Ovary (tissue), 9 donors: Measurements from ENCODE around the gene ACO1. TPM values are rescaled to one million over a fixed set of nuclear protein-coding genes. Genes with fewer than 3 reads are reported as not detected.

Experiments
- DNase-seq, 5 donors: peaks; one replicate each; pipeline ENCODE4 v3.0.0-alpha.2; 2019 to 2020
- H3K27ac ChIP-seq, 2 donors: fragments of 200-600 bp; one replicate each; pipeline versions ENCODE4 v1.5.1 to v1.8.0; 2019 to 2022
- H3K27me3 ChIP-seq: fragments of 200-600 bp; one replicate; pipeline ENCODE4 v1.8.0; 2022
- H3K36me3 ChIP-seq: fragments of 200-600 bp; sonication (generic); one replicate; pipeline ENCODE4 v1.5.1; 2019
- H3K4me1 ChIP-seq: one replicate; pipeline ENCODE4 v1.8.1; 2013; ENCODE audit warnings: mild to moderate bottlenecking, moderate library complexity; ENCODE audit not compliant: insufficient read depth
- H3K4me3 ChIP-seq: fragments of 200-600 bp; sonication (generic); one replicate; pipeline ENCODE4 v1.5.1; 2017
- H3K9me3 ChIP-seq, 2 donors: fragments of 200-600 bp in 1 of 2; sonication (generic) in 1 of 2; one replicate each; pipeline versions ENCODE4 v1.5.1 to v1.8.1; 2013 to 2019; ENCODE audit warnings: mild to moderate bottlenecking in 1 of 2, moderate library complexity in 1 of 2
- EP300 ChIP-seq: sonication (generic); formaldehyde crosslinking; IDR thresholded peaks from one replicate; pipeline ENCODE4 v1.6.1; 2017; ENCODE audit warnings: antibody characterized with exemption
- POLR2A ChIP-seq: fragments of 450-650 bp; IDR thresholded peaks from one replicate; pipeline ENCODE4 v1.6.1; 2017; ENCODE audit warnings: antibody characterized with exemption, mild to moderate bottlenecking, moderate library complexity
- WGBS, 3 donors: extraction: QIAGEN DNeasy Blood & Tissue Kit in 1 of 3; methylation state at CpG; one replicate each; pipeline versions ENCODE4 v1.1.5 to v1.1.7; 2013 to 2017; 5-methylcytosine and 5-hydroxymethylcytosine counted together
- intact Hi-C, 4 donors: fragments of 100-400 bp; cut with DNase I; formaldehyde crosslinking; loops; one replicate each; pipeline versions ENCODE4 v1.11.0 to v1.15.1; 2022 to 2023
- polyA plus RNA-seq, 2 donors: library from polyadenylated mRNA; stranded (reverse); fragments of 200-250 nt in 1 of 2; fragments of 350-450 nt in 1 of 2; fragmentation: Illumina TruSeq in 1 of 2; extraction: RNeasy Lipid Tissue Mini Kit (QIAGEN cat#74804) in 1 of 2; gene quantifications; one replicate each; pipeline ENCODE4 v1.2.3, GENCODE V29; 2013 to 2014
- total RNA-seq, 7 donors: library from RNA; depleted of rRNA in 2 of 7; stranded (reverse); fragments of >200 nt in 2 of 7; fragmentation: NEBNext Ultra II Directional in 3 of 7; extraction: Animal tissue kit (Norgen Biotek cat#: 25700) in 3 of 7; gene quantifications; one replicate each; pipeline versions ENCODE4 v1.1.0 to v1.2.4, GENCODE V29; 2016 to 2023
- TF ChIP-seq, protein P1 (sequence below), 3 donors: fragments of 450-650 bp in 2 of 3; fragments of 200-600 bp in 1 of 3; IDR thresholded peaks; one replicate each; pipeline versions ENCODE4 v1.5.1 to v1.8.0; 2016 to 2022; ENCODE audit warnings: antibody characterized with exemption in 3 of 3, mild to moderate bottlenecking in 1 of 3
- donor health status: DM: no; HTN: no; CAD: no; lungs with moderate emphysema.
- donor health status: DM: no; HTN: no; CAD: no.
- donor health status: Bipolar disorder and iron deficiency.
- donor health status: DM: yes; HTN: yes; CAD: no.
- donor health status: DM: no; HTN: no; CAD: no.
- donor health status: DM: yes; HTN: yes; CAD: no.

ACO1 gene
- total and polyA plus RNA-seq, 9 donors = 15.6 to 111 (median 30.5) TPM

DNA sequence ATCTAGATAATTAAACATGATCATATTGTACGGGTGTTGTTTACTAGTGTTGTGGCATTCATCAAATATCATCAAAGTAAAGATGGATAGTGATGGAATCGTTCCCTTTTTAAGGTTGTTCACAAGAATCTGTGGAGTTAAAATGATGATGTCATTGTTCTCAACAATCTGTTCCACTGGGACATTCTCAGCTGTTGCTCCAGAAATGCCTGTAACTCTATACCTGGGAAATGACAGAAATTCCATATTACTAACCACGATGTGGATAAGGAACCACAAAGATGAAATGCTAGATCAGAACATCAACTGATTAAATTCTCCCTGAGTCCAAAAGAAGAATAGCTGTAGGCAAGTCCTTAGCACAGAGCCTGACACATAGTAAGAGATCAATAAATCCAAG, 103.5 kb downstream of the ACO1 start:
- H3K4me1 ChIP-seq = peaks cover 2% of the 10 kb centered on the region
- no peak overlapping the region for H3K4me3 ChIP-seq
- intact Hi-C loops = no loop called here
- TF ChIP-seq, protein P1, sequence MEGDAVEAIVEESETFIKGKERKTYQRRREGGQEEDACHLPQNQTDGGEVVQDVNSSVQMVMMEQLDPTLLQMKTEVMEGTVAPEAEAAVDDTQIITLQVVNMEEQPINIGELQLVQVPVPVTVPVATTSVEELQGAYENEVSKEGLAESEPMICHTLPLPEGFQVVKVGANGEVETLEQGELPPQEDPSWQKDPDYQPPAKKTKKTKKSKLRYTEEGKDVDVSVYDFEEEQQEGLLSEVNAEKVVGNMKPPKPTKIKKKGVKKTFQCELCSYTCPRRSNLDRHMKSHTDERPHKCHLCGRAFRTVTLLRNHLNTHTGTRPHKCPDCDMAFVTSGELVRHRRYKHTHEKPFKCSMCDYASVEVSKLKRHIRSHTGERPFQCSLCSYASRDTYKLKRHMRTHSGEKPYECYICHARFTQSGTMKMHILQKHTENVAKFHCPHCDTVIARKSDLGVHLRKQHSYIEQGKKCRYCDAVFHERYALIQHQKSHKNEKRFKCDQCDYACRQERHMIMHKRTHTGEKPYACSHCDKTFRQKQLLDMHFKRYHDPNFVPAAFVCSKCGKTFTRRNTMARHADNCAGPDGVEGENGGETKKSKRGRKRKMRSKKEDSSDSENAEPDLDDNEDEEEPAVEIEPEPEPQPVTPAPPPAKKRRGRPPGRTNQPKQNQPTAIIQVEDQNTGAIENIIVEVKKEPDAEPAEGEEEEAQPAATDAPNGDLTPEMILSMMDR (IDR thresholded peaks at IDR 0.05) = no peak
- TF ChIP-seq EP300 = no peak
- TF ChIP-seq POLR2A = no peak
- H3K27me3 ChIP-seq = no peaks in the 10 kb centered on the region
- no peaks in the 10 kb centered on the region for H3K9me3 ChIP-seq
- no peaks in the 10 kb centered on the region for H3K36me3 ChIP-seq
- no peak for DNase-seq
- WGBS, 3 donors = 82 to 91% (median 89%) methylated on average over 3 of the region's 3 CpGs
- no peak overlapping the region for H3K27ac ChIP-seq

DNA sequence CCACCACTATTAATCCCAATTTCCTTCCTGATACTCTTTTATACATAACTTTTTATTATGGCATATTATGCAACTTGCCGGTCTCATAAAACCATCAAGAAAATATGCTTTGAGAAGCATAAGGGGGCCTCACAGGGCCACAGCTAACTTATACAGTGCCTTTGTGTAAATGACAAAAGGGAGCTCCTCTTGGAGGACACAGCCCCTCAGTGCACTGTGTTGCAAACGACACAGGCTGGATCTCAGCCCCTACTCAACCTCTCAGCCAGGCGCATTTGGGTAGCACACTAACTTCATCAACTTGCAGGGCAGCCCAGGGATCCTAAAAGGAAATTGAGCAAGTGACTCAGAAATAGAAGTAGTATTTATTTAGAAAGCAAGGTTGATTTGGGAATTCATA, 106.2 kb downstream of the ACO1 start:
- Histone ChIP-seq H3K4me3 (no peak overlapping the region), H3K36me3 (no peaks in the 10 kb centered on the region), H3K27ac (no peak overlapping the region), H3K27me3 (no peaks in the 10 kb centered on the region), H3K9me3 (no peaks in the 10 kb centered on the region), H3K4me1 (peaks cover 2% of the 10 kb centered on the region)
- TF ChIP-seq, protein P1 (IDR thresholded peaks at IDR 0.05) = no peak
- no peak for TF ChIP-seq POLR2A
- no peak for TF ChIP-seq EP300
- no peak for DNase-seq
- intact Hi-C loops = no loop called here
- WGBS, 3 donors = 75 to 84% (median 83%) methylated on average over 3 of the region's 3 CpGs

DNA sequence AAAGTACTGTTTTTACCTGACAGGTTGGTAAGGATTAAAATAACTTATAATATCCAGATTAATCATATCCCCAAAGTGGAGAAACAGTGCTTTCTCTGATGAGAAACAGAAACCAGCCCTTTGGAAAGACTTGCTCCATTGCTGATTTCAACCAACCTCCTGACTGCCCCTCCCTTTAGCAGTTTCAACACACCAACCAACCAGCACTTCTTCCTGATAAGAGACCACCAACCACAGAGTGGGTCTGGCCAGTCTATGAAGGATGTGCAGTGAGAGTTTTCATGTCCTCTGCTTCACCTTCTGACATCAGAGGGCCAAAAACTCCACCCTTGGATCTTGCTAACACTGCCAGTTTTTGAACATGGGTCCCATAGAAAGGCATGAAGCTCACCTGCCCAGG, 113.5 kb downstream of the ACO1 start:
- H3K36me3 ChIP-seq = no peaks in the 10 kb centered on the region
- DNase-seq = no peak
- H3K4me1 ChIP-seq = no peaks in the 10 kb centered on the region
- H3K4me3 ChIP-seq = no peak overlapping the region
- intact Hi-C loops = no loop called here
- TF ChIP-seq, protein P1 (IDR thresholded peaks at IDR 0.05) = no peak
- TF ChIP-seq EP300 (no peak), POLR2A (no peak)
- H3K27me3 ChIP-seq = no peaks in the 10 kb centered on the region
- no peaks in the 10 kb centered on the region for H3K9me3 ChIP-seq
- H3K27ac ChIP-seq = no peak overlapping the region

DNA sequence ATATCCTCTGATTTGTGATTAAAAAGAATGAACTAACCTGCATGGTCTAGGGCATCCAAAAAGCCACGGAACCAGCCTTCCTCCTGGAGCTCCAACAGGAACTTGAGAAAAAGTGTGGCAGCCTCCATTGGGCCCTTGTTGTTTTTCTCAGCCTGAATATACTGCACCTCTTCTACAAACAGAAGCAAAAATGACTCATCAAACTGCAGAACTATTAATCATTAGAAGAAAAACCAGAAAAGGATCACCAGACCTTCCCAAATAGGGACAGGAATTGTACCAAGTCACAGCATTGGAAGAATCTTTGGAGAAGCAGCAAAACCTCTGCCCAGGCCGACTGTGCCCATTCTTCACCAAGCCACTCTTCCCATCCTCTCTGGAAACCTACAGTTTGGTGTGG, 116.3 kb downstream of the ACO1 start:
- TF ChIP-seq EP300 = no peak
- no peak overlapping the region for H3K27ac ChIP-seq
- DNase-seq = no peak
- H3K27me3 ChIP-seq = no peaks in the 10 kb centered on the region
- H3K9me3 ChIP-seq = no peaks in the 10 kb centered on the region
- no peaks in the 10 kb centered on the region for H3K36me3 ChIP-seq
- intact Hi-C loops = no loop called here
- H3K4me1 ChIP-seq = no peaks in the 10 kb centered on the region
- H3K4me3 ChIP-seq = no peak overlapping the region
- 77 to 90% (median 88%) methylated on average over 2 of the region's 2 CpGs for WGBS, 3 donors

DNA sequence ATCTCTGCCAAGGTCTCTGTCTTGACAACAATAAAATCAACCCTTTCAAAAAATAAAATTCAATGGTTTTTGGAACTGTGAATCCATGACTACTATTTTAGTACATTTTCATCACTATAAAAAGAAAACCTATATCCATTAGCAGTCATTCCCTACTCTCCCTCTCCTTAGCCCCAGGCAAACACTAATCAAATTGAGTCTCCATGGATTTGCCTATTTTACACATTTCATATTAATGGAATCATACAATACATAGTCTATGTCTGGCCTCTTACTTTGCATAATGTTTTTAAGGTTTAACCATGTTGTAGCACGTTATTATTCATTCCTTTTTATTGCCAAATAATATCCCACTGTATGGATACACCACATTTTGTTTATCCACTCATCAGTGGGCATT, 117.4 kb downstream of the ACO1 start:
- Histone ChIP-seq H3K4me1 (no peaks in the 10 kb centered on the region), H3K36me3 (no peaks in the 10 kb centered on the region), H3K27me3 (no peaks in the 10 kb centered on the region), H3K9me3 (no peaks in the 10 kb centered on the region), H3K27ac (no peak overlapping the region), H3K4me3 (no peak overlapping the region)
- no peak for TF ChIP-seq EP300
- TF ChIP-seq, protein P1 (IDR thresholded peaks at IDR 0.05) = no peak
- no peak for TF ChIP-seq POLR2A
- WGBS, 3 donors = 75 to 86% (median 82%) methylated on average over 1 of the region's 1 CpG
- DNase-seq = no peak
- intact Hi-C loops = no loop called here
